GM13976 (cell line): ENCODE results near the gene PGM2L1.

Source experiments
- DNase-seq: peaks from one replicate; pipeline ENCODE4 v3.0.0; 2012; ENCODE audit warnings: low spot score
- CTCF ChIP-seq: IDR thresholded peaks from 2 replicates; pipeline ENCODE4 v1.5.1; 2012; ENCODE audit warnings: borderline replicate concordance, mild to moderate bottlenecking; ENCODE audit not compliant: insufficient read depth; ENCODE audit errors: extremely low read depth, missing control alignments, control extremely low read depth
- in situ Hi-C: fragments of 300-500 bp; cut with MboI; formaldehyde crosslinking; loops from one replicate; pipeline ENCODE4 v1.12.0; 2022; ENCODE audit warnings: low sequenced_read_pairs, mixed read lengths, inconsistent platforms; ENCODE audit not compliant: unreplicated experiment

Gene PGM2L1

GRCh38 chr11:74400606-74401005, 2.4 kb upstream of the PGM2L1 start:
- in situ Hi-C loops: no loop called here
- no peak for TF ChIP-seq CTCF
- no peak for DNase-seq

GRCh38 chr11:74397501-74398243, 561 bp downstream of the PGM2L1 start:
- in situ Hi-C loops: no loop called here
- peak; percentile 49 for DNase-seq
- TF ChIP-seq CTCF: no peak

- in situ Hi-C loops: no loop called here
Measured at GRCh38 chr11:74392256-74392655, 6.0 kb downstream of the PGM2L1 start.

GRCh38 chr11:74391193-74391592, 7.0 kb downstream of the PGM2L1 start:
- DNase-seq: no peak
- in situ Hi-C loops: no loop called here
- TF ChIP-seq CTCF: no peak

More at GRCh38 chr11:74392256-74392655, 6.0 kb downstream of the PGM2L1 start:
- TF ChIP-seq CTCF: no peak
- DNase-seq: no peak

GRCh38 chr11:74390697-74391096, 7.5 kb downstream of the PGM2L1 start:
- no peak for TF ChIP-seq CTCF
- no peak for DNase-seq
- in situ Hi-C loops: no loop called here

- in situ Hi-C loops: no loop called here
- DNase-seq: peak; percentile 63
- TF ChIP-seq CTCF: peak; percentile 65
Measured at GRCh38 chr11:74388678-74389327, 9.4 kb downstream of the PGM2L1 start.
